NCI-H774 (cell line): ENCODE data around the gene UGT1A8.
"Not testable (repeated sequence)": the region's sequence is repeated elsewhere in the genome, so short reads cannot be mapped to it uniquely, and the experiment has no call there.

Experiments used
- DNase-seq: peaks from one replicate; lab custom pipeline; 2025; lab: John Stamatoyannopoulos, UW

The UGT1A8 gene

GRCh38 chr2:233718552-233718951, 101.1 kb downstream of the UGT1A8 start, which contains the start of gene UGT1A4:
Gene UGT1A4, plus strand, starts transcription at chr2:233718736. Its CDS starts 85 bp downstream, at chr2:233718821.
- no peak for DNase-seq

DNA sequence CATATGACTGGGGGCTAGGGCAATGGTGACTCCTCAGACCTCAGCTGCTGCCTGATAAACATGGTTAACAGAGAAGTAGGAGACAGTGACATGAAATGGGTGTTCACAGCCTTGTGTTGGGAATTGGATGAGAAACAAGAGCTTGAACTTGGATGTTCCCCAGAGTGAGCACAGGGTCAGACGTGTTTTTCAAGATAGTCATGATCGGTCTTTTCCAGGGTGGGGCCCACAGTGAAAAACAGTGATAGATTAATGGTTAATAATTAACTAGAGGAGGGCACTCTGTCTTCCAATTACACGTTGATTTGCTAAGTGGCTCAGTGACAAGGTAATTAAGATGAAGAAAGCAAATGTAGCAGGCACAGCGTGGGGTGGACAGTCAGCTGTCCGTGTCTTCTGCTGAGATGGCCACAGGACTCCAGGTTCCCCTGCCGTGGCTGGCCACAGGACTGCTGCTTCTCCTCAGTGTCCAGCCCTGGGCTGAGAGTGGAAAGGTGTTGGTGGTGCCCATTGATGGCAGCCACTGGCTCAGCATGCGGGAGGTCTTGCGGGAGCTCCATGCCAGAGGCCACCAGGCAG, 111.4 kb downstream of the UGT1A8 start, which contains the start of gene UGT1A3:
Gene UGT1A3 (plus strand): TSS at position 320 of the 579 bp plus-strand sequence. CDS start 85 bp downstream, at position 405.
- no peak for DNase-seq

DNA sequence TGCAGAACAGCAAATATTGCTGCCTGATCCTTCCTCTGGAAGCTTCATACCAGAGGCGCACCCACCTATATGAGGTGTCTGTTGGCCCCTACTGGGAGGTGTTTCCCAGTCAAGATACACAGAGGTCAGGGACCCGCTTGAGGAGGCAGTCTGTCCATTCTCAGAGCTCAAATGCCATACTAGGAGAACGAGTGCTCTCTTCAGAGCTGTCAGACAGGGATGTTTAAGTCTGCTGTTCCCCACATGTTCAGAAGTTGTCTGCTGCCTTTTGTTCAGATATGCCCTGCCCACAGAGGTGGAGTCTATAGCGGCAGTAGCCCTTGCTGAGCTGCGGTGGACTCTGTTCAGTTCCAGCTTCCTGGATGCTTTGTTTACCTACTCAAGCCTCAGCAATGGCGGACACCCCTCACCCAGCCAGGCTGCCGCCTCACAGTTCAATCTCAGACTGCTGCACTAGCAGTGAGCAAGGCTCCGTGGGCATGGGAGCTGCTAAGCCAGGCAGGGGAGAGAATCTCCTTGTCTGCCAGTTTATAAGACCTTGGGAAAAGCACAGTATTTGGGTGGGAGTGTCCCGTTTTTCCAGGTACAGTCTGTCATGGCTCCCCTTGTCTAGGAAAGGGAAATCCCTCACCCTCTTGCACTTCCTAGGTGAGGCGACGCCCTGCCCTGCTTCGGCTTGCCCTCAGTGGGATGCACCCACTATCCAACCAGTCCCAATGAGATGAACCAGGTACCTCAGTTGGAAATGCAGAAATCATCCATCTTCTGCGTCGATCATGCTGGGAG, 119.6 kb downstream of the UGT1A8 start:
- DNase-seq: not testable (repeated sequence)

- no peak for DNase-seq
These were observed 123.4 kb downstream of the UGT1A8 start for GRCh38 chr2:233740870-233741269.

DNA sequence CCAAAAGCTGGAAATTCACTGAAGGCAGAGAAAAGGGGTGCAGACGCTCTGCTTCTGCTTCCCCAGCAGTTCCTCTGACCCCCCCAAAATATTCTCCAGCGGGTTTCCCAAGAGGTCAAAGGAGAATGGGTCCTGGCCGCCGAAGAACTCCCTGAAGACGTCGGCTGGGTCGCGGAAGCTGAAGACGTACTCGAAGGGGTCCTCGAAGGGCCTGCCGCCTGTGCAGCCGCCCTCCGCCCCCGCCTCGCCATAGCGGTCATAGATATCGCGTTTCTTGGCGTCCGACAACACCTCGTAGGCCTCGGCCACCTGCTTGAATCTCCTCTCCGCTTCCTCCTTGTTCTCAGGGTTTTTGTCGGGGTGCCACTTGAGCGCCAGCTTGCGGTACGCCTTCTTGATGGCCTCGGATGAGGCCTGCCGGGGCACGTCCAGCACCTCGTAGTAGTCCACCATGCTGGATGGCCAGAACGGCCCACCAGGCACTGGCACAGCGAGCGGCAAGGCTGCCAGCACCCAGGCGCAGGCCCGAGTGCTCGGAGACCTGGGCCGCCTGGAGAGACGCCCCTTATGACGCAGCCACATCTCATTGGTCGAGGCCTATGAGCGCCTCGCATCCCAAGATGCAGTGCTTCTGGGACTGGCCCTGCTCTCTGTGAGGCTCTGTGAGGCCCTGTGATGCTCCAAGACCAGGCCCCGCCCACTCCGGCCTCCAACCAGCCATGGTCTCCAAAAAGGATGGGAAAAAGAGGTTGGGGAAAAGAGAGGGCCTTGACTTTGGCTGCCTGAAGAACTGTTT, 126.2 kb downstream of the UGT1A8 start:
- no peak for DNase-seq

GRCh38 chr2:233745073-233745755, 127.8 kb downstream of the UGT1A8 start:
- no peak for DNase-seq

GRCh38 chr2:233745838-233746237, 128.4 kb downstream of the UGT1A8 start:
- DNase-seq: not testable (repeated sequence)

- DNase-seq: no peak
These were observed 129.2 kb downstream of the UGT1A8 start for GRCh38 chr2:233746475-233747282.

DNA sequence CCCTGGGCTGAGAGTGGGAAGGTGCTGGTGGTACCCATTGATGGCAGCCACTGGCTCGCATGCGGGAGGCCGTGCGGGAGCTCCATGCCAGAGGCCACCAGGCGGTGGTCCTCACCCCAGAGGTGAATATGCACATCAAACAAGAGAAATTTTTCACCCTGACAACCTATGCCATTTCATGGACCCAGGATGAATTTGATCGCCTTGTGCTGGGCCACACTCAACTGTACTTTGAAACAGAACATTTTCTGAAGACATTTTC, 129.8 kb downstream of the UGT1A8 start:
- no peak for DNase-seq

DNA sequence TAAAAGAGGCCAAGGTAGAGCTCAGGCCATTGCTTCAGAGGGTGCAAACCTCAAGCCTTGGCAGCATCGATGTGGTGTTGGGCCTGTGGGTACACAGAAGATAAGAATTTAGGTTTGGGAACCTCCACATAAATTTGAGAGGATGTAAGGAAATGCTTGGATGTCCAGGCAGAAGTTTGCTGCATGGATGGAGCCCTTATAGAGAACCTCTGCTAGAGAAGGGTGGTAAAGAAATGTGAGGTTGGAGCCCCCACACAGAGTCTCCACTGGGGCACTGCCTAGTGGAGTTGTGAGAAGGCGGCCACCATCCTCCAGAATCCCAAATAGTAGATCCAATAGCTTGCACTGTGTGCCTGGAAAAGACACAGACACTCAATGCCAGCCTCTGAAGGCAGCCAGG, 133.3 kb downstream of the UGT1A8 start:
- not testable (repeated sequence) for DNase-seq

DNA sequence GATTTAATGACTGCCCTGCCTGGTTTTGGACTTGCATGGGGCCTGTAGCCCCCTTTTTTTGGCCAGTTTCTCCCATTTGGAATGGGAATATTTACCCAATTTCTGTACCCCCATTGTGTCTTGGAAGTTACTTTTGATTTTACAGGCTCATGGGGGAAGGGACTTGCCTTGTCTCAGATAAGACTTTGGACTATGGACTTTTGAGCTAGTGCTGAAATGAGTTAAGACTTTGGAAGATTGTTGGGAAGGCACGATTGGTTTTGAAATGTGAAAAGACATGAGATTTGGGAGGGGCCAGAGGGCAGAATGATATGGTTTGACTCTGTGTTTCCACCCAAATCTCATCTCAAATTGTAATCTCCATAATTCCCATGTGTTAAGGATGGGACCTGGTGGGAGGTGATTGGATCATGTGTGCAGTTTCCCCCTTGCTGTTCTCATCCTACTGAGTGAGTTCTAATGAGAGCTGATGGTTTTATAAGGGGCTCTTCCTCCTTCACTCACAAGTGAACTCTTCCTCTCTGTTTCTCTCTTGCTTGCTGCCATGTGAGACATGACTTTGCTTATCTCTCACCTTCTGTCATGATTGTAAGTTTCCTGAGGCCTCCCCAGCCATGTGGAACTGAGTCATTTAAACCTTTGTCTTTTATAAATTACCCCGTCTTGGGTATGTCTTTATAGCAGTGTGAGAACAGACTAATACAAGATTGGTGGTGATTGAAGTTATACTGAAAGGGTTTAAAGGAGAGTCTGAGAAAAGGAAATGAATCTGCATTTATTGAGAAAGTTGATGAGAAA, 134.0 kb downstream of the UGT1A8 start:
- not testable (repeated sequence) for DNase-seq

GRCh38 chr2:233754872-233755611, 137.6 kb downstream of the UGT1A8 start:
- DNase-seq: no peak

DNA sequence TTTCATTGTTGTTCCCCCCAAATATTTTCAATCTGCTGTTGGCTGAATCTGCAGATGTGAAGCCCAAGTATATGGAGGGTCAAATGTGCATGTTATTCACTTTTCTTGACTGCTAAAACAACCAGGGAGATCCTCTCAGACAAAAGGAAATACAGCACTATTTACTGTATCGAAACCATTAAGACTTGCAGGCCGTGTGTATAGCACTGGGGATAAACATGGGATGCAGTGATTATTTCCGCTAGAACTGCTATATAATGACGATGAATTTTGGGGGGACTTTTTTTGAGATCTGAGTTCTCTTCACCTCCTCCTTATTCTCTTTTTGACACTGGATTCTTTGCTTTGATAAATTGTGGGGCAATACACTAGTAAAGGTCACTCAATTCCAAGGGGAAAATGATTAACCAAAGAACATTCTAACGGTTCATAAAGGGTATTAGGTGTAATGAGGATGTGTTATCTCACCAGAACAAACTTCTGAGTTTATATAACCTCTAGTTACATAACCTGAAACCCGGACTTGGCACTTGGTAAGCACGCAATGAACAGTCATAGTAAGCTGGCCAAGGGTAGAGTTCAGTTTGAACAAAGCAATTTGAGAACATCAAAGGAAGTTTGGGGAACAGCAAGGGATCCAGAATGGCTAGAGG, 139.1 kb downstream of the UGT1A8 start:
- no peak for DNase-seq

DNA sequence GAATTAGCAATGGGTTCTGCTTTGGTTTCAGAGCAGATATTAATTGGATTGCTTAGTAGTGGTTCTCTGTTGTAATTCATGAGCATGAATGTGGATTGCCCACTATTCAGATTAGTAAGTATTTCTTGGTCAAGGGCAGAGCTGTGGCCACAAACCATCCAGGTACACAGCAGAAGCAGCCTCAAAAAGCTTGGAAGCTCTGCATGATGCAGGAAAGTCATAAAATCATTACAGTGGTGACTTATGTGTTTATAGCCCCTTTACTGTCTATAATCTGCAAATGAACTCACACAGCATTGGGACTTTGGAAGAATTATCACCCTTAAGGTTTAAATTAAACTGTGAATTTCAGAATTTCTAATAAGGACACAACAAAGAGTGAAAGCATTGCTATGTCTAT, 140.7 kb downstream of the UGT1A8 start:
- no peak for DNase-seq

GRCh38 chr2:233758849-233759248, 141.4 kb downstream of the UGT1A8 start:
- no peak for DNase-seq

DNA sequence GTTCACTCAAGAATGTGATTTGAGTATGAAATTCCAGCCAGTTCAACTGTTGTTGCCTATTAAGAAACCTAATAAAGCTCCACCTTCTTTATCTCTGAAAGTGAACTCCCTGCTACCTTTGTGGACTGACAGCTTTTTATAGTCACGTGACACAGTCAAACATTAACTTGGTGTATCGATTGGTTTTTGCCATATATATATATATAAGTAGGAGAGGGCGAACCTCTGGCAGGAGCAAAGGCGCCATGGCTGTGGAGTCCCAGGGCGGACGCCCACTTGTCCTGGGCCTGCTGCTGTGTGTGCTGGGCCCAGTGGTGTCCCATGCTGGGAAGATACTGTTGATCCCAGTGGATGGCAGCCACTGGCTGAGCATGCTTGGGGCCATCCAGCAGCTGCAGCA, 142.6 kb downstream of the UGT1A8 start, which contains the start of gene UGT1A1:
Gene UGT1A1 (plus strand): TSS at position 228 of the 400 bp plus-strand sequence. CDS start 18 bp downstream, at position 246.
- no peak for DNase-seq

GRCh38 chr2:233761040-233761769, 143.8 kb downstream of the UGT1A8 start:
- DNase-seq: no peak

DNA sequence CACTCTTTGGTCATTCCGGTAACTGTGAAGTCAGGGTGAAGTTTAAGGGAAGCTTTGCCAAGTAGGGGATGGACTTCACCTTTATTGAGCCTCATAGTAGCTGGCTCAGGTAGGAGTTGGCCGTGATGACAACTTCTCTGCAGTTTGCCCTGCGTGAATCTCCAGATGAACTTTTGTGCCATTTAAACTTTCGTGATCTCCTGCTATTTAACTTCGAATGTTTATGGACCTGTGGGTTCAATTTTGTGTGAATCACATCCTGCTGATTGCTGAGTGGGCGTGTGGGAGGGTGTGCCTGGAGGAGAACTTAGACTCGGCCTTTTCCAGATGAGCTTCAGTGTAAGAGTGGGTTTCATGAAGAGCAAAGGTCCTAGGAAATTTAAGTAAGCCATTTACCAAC, 146.8 kb downstream of the UGT1A8 start:
- DNase-seq: no peak

- no peak for DNase-seq
These were observed 147.3 kb downstream of the UGT1A8 start for GRCh38 chr2:233764761-233765160.
